CD4-positive, alpha-beta T cell (primary cell): ENCODE data around the gene CLEC18B. TPM values are rescaled to one million over a fixed set of nuclear protein-coding genes. Genes with fewer than 3 reads are reported as not detected.

Experiments
- ATAC-seq: fragments of 200-7000 bp; cut with Tn5 transposase; one replicate; pipeline ENCODE4 v1.10.0; 2022; ENCODE audit warnings: mild to moderate bottlenecking; ENCODE audit not compliant: poor library complexity
- CTCF ChIA-PET: fragments of 350-600 bp; sonication (Branson Sonifier 250); formaldehyde crosslinking; loops from one replicate; lab custom pipeline; 2021; ENCODE audit warnings: antibody characterized with exemption, inconsistent platforms; lab: Charles Lee
- POLR2A ChIA-PET: fragments of 350-600 bp; sonication (Branson Sonifier 250); formaldehyde crosslinking; loops from one replicate; lab custom pipeline; 2021; ENCODE audit warnings: antibody characterized with exemption, inconsistent platforms; lab: Charles Lee
- DNase-seq, 14 experiments: peaks; one replicate each; pipeline ENCODE4 v3.0.0-alpha.2; 2013 to 2020; ENCODE audit warnings: mixed read lengths in 2 of 14
- H3K27ac ChIP-seq, 2 donors: one replicate each; pipeline versions ENCODE4 v1.5.1 to v1.7.0; 2013; ENCODE audit warnings: low read length in 2 of 2, low read depth in 1 of 2, mild to moderate bottlenecking in 1 of 2
- H3K27me3 ChIP-seq, 2 experiments: 1 replicate in 1 of 2; 2 replicates in 1 of 2; pipeline versions ENCODE4 v1.6.1 to v1.7.0; 2013; ENCODE audit warnings: low read length in 2 of 2, control low read depth in 1 of 2, mild to moderate bottlenecking in 1 of 2, moderate library complexity in 1 of 2; ENCODE audit not compliant: insufficient read depth in 2 of 2, control insufficient read depth in 1 of 2
- H3K36me3 ChIP-seq: one replicate; pipeline ENCODE4 v1.6.1; 2013; ENCODE audit warnings: low read length, control low read depth; ENCODE audit not compliant: insufficient read depth
- H3K4me1 ChIP-seq: one replicate; pipeline ENCODE4 v1.6.1; 2013; ENCODE audit warnings: low read length, control low read depth; ENCODE audit not compliant: insufficient read depth
- H3K4me3 ChIP-seq: one replicate; pipeline ENCODE4 v1.5.1; 2013; ENCODE audit warnings: mild to moderate bottlenecking, low read length, moderate library complexity
- H3K9me3 ChIP-seq, 2 experiments: 1 replicate in 1 of 2; 2 replicates in 1 of 2; pipeline versions ENCODE4 v1.6.1 to v1.7.0; 2013; ENCODE audit warnings: low read length in 2 of 2, mild to moderate bottlenecking in 2 of 2, control low read depth in 1 of 2, moderate library complexity in 1 of 2; ENCODE audit not compliant: control insufficient read depth in 1 of 2, insufficient read depth in 1 of 2
- H3K27ac Mint-ChIP-seq: one replicate; pipeline ENCODE4 v1.8.0; 2020; ENCODE audit warnings: mixed read lengths
- H3K27me3 Mint-ChIP-seq: one replicate; pipeline ENCODE4 v1.8.0; 2021; ENCODE audit warnings: mixed read lengths
- H3K36me3 Mint-ChIP-seq: one replicate; pipeline ENCODE4 v1.8.0; 2021; ENCODE audit warnings: low read depth, mixed read lengths
- H3K4me1 Mint-ChIP-seq: one replicate; pipeline ENCODE4 v1.8.0; 2021; ENCODE audit warnings: low read depth, mixed read lengths
- H3K4me3 Mint-ChIP-seq: one replicate; pipeline ENCODE4 v1.8.0; 2020; ENCODE audit warnings: mild to moderate bottlenecking, mixed read lengths
- H3K9me3 Mint-ChIP-seq: one replicate; pipeline ENCODE4 v1.8.0; 2020; ENCODE audit warnings: mixed read lengths
- CTCF ChIP-seq: fragments of 200-600 bp; IDR thresholded peaks from one replicate; pipeline ENCODE4 v1.8.0; 2022; ENCODE audit warnings: antibody characterized with exemption, mild to moderate bottlenecking
- intact Hi-C, 2 experiments: fragments of 100-400 bp; cut with DNase I in 1 of 2; cut with micrococcal nuclease in 1 of 2; formaldehyde crosslinking; loops; one replicate each; pipeline versions ENCODE4 v1.15.1 to v1.9.0; 2023 to 2025; cut with DNase I, micrococcal nuclease
- total RNA-seq, 174 experiments: library from RNA in 2 of 174; stranded (reverse) in 2 of 174; gene quantifications; one replicate each; pipeline ENCODE4 v1.2.3 and lab custom pipeline; 2021 to 2026

Gene CLEC18B
- total RNA-seq, 2 experiments from 2014 or later: 1.1 TPM

GRCh38 chr16:74450236-74450635 lies 29.0 kb upstream of the CLEC18B start:
- intact Hi-C loops: no loop called here
- H3K27ac ChIP-seq: no peak overlapping the region
- Mint-ChIP-seq H3K36me3 (peaks cover 75% of the 10 kb centered on the region), H3K4me3 (no peak overlapping the region), H3K4me1 (no peaks in the 10 kb centered on the region), H3K9me3 (no peaks in the 10 kb centered on the region), H3K27me3 (no peaks in the 10 kb centered on the region), H3K27ac (no peak overlapping the region)
- H3K36me3 ChIP-seq: peaks cover 64% of the 10 kb centered on the region
- POLR2A ChIA-PET: no interaction called here
- CTCF ChIA-PET: no interaction called here
- no peaks in the 10 kb centered on the region for H3K9me3 ChIP-seq
- no peak overlapping the region for H3K4me3 ChIP-seq
- H3K4me1 ChIP-seq: no peaks in the 10 kb centered on the region
- no peaks in the 10 kb centered on the region for H3K27me3 ChIP-seq
- TF ChIP-seq CTCF: no peak
- DNase-seq: no peak
- no peak for ATAC-seq

GRCh38 chr16:74449470-74449869 lies 28.2 kb upstream of the CLEC18B start:
- intact Hi-C loops: no loop called here
- DNase-seq (no peak), ATAC-seq (no peak)
- H3K4me3 Mint-ChIP-seq: no peak overlapping the region
- ChIA-PET CTCF (no interaction called here), POLR2A (no interaction called here)
- H3K9me3 Mint-ChIP-seq: no peaks in the 10 kb centered on the region
- no peak overlapping the region for H3K4me3 ChIP-seq
- H3K27me3 ChIP-seq: no peaks in the 10 kb centered on the region
- peaks cover 67% of the 10 kb centered on the region for H3K36me3 Mint-ChIP-seq
- no peak overlapping the region for H3K27ac Mint-ChIP-seq
- H3K36me3 ChIP-seq: peaks cover 58% of the 10 kb centered on the region
- no peak overlapping the region for H3K27ac ChIP-seq
- TF ChIP-seq CTCF: no peak
- no peaks in the 10 kb centered on the region for H3K9me3 ChIP-seq
- no peaks in the 10 kb centered on the region for H3K4me1 ChIP-seq
- H3K4me1 Mint-ChIP-seq: no peaks in the 10 kb centered on the region
- H3K27me3 Mint-ChIP-seq: no peaks in the 10 kb centered on the region

GRCh38 chr16:74448990-74449389 lies 27.7 kb upstream of the CLEC18B start:
- H3K27me3 ChIP-seq: no peaks in the 10 kb centered on the region
- intact Hi-C loops: no loop called here
- H3K27ac ChIP-seq: no peak overlapping the region
- no peaks in the 10 kb centered on the region for H3K4me1 ChIP-seq
- no peaks in the 10 kb centered on the region for H3K9me3 ChIP-seq
- peaks cover 58% of the 10 kb centered on the region for H3K36me3 ChIP-seq
- ATAC-seq: no peak
- Mint-ChIP-seq H3K27ac (no peak overlapping the region), H3K4me1 (no peaks in the 10 kb centered on the region), H3K27me3 (no peaks in the 10 kb centered on the region), H3K36me3 (peaks cover 67% of the 10 kb centered on the region), H3K9me3 (no peaks in the 10 kb centered on the region), H3K4me3 (no peak overlapping the region)
- no peak for TF ChIP-seq CTCF
- DNase-seq: peak in 2 of 14 experiments; percentile 10 to 15
- POLR2A ChIA-PET: no interaction called here
- CTCF ChIA-PET: no interaction called here
- no peak overlapping the region for H3K4me3 ChIP-seq
